ENCODE data around the gene DYRK2. TPM values are rescaled to one million over a fixed set of nuclear protein-coding genes. Genes with fewer than 3 reads are reported as not detected.
A peak's percentile ranks its signal among the peaks of the same experiment; 100 is the strongest.

The DYRK2 gene
- total RNA-seq, 4 donors from 2014 or later: 26.9 to 147 (median 96.6) TPM

DNA sequence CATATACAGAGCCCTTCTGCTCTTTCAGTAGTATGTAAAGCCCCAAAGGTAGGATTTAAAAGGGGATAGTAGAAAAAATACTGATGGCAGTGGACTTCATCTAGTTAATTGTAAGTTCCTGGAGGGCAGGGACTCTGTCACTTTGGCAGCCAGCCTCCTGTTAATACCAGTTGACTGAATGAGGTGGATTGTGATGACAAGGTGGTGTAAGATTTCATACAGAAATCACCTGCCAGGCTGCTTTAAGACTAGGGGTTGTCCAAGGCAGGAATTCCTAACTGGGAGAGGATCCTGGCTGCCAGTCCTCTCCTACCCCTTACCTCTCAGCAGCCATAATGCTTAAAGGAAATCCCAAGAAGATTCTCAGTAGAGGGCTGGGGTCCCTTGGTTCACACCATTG, 7.3 kb downstream of the DYRK2 start:
- Histone ChIP-seq H3K4me3 (no peak overlapping the region), H3K4me1 (peaks cover 14 to 62% (median 18%) of the 10 kb centered on the region in 4 donors), H3K36me3 (peaks cover 0 to 20% (median 0%) of the 10 kb centered on the region in 4 donors), H3K9me3 (no peaks in the 10 kb centered on the region), H3K27me3 (no peaks in the 10 kb centered on the region), H3K27ac (no peak overlapping the region)
- TF ChIP-seq EP300 (IDR thresholded peaks at IDR 0.05; ENCODE audit: low read depth): no peak
- in situ Hi-C loops (cut with MboI; ENCODE audit: low pct_ligation_motif_present in 1 of 4, low pct_unique_long_range_greater_than_20kb in 1 of 4, low sequenced_read_pairs in 3 of 4) (loop anchor here (10.0 to 25.0 kb wide), 4 partner anchors 211 to 289 kb away; no protein-coding TSS in a partner anchor), intact Hi-C loops (cut with DNase I; ENCODE audit: low total_unique reads) (no loop called here)
- no peak for DNase-seq

DNA sequence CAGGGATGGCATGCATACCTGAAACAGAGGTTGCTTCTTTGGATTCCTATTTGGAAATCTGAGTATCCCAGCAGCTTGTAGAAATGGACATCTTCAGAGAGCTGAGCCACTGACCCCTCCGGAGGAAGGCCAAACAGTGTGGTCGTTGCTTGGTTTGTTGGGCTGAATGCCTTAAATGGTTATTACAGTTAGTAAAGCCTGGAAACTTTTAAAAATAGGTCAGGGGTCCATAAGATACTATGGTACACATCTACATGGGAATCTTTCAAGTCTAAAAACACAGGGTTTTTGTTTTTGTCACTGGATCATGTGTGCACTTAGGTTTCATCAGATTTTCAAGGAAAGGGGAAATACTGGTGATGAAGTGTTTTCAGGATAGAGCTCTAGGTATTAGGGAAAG, 7.7 kb downstream of the DYRK2 start:
- TF ChIP-seq CTCF (IDR thresholded peaks at IDR 0.05) (no peak), POLR2A (IDR thresholded peaks at IDR 0.05) (no peak), POLR2AphosphoS5 (IDR thresholded peaks at IDR 0.05) (no peak), EP300 (IDR thresholded peaks at IDR 0.05; ENCODE audit: low read depth) (no peak)
- H3K27me3 ChIP-seq: no peaks in the 10 kb centered on the region
- H3K27ac ChIP-seq: no peak overlapping the region
- H3K36me3 ChIP-seq: peaks cover 0 to 20% (median 0%) of the 10 kb centered on the region in 4 donors
- 63 to 73% methylated on average over 2 of the region's 2 CpGs for WGBS, 2 donors (ENCODE audit: low coverage in 1 of 2)
- intact Hi-C loops (cut with DNase I; ENCODE audit: low total_unique reads): no loop called here
- H3K4me1 ChIP-seq: peaks cover 10 to 62% (median 18%) of the 10 kb centered on the region in 4 donors
- H3K9me3 ChIP-seq: no peaks in the 10 kb centered on the region
- in situ Hi-C loops (cut with MboI; ENCODE audit: low pct_ligation_motif_present in 1 of 4, low pct_unique_long_range_greater_than_20kb in 1 of 4, low sequenced_read_pairs in 3 of 4): loop anchor here (10.0 to 25.0 kb wide), 4 partner anchors 211 to 289 kb away; no protein-coding TSS in a partner anchor
- DNase-seq: no peak
- no peak overlapping the region for H3K4me3 ChIP-seq

- intact Hi-C loops (cut with DNase I; ENCODE audit: low total_unique reads): no loop called here
- TF ChIP-seq EP300 (IDR thresholded peaks at IDR 0.05; ENCODE audit: low read depth) (no peak), CTCF (IDR thresholded peaks at IDR 0.05) (no peak), POLR2A (IDR thresholded peaks at IDR 0.05) (no peak), POLR2AphosphoS5 (IDR thresholded peaks at IDR 0.05) (no peak)
Measured at GRCh38 chr12:67658486-67658885, 9.9 kb downstream of the DYRK2 start.

GRCh38 chr12:67659292-67659691, 10.7 kb downstream of the DYRK2 start:
- H3K36me3 ChIP-seq: peaks cover 0 to 20% (median 0%) of the 10 kb centered on the region in 4 donors
- intact Hi-C loops (cut with DNase I; ENCODE audit: low total_unique reads): no loop called here
- H3K27me3 ChIP-seq: no peaks in the 10 kb centered on the region
- peaks cover 6 to 52% (median 16%) of the 10 kb centered on the region in 4 donors for H3K4me1 ChIP-seq
- no peak for DNase-seq
- WGBS, 2 donors (ENCODE audit: low coverage in 1 of 2): 59 to 73% methylated on average over 4 of the region's 4 CpGs
- in situ Hi-C loops (cut with MboI; ENCODE audit: low pct_ligation_motif_present in 1 of 4, low pct_unique_long_range_greater_than_20kb in 1 of 4, low sequenced_read_pairs in 3 of 4): loop anchor here (10.0 to 25.0 kb wide), 4 partner anchors 214 to 286 kb away; no protein-coding TSS in a partner anchor
- H3K27ac ChIP-seq: peak overlapping the region in 3 of 4 donors; percentile 12 to 44 (median 37)
- H3K9me3 ChIP-seq: no peaks in the 10 kb centered on the region
- TF ChIP-seq POLR2AphosphoS5 (IDR thresholded peaks at IDR 0.05) (no peak), POLR2A (IDR thresholded peaks at IDR 0.05) (no peak), CTCF (IDR thresholded peaks at IDR 0.05) (no peak), EP300 (IDR thresholded peaks at IDR 0.05; ENCODE audit: low read depth) (no peak)
- no peak overlapping the region for H3K4me3 ChIP-seq

More at GRCh38 chr12:67658486-67658885, 9.9 kb downstream of the DYRK2 start:
- WGBS, 2 donors (ENCODE audit: low coverage in 1 of 2): 89 to 94% methylated on average over 3 to 8 of the region's 8 CpGs
- Histone ChIP-seq H3K4me1 (peaks cover 9 to 57% (median 16%) of the 10 kb centered on the region in 4 donors), H3K27ac (peak overlapping the region in 2 of 4 donors; percentile 12 to 44), H3K27me3 (no peaks in the 10 kb centered on the region), H3K4me3 (no peak overlapping the region), H3K9me3 (no peaks in the 10 kb centered on the region), H3K36me3 (peaks cover 0 to 20% (median 0%) of the 10 kb centered on the region in 4 donors)
- DNase-seq: no peak
- in situ Hi-C loops (cut with MboI; ENCODE audit: low pct_ligation_motif_present in 1 of 4, low pct_unique_long_range_greater_than_20kb in 1 of 4, low sequenced_read_pairs in 3 of 4): loop anchor here (10.0 to 25.0 kb wide), 4 partner anchors 214 to 286 kb away; no protein-coding TSS in a partner anchor

Measured in transverse colon (tissue), 4 donors.